Thyroid gland (tissue), 4 donors: Measurements from ENCODE around the gene TTC4. TPM values are rescaled to one million over a fixed set of nuclear protein-coding genes. Genes with fewer than 3 reads are reported as not detected.

Source experiments
- DNase-seq, 2 donors: peaks; one replicate each; pipeline ENCODE4 v3.0.0-alpha.2; 2019
- H3K27ac ChIP-seq, 3 donors: fragments of 200-600 bp; sonication (generic); 1 replicate in 2 of 3; 2 replicates in 1 of 3; pipeline ENCODE4 v1.5.1; 2016 to 2019; ENCODE audit warnings: mild to moderate bottlenecking in 1 of 3, moderate library complexity in 1 of 3
- H3K27me3 ChIP-seq: fragments of 200-600 bp; sonication (generic); one replicate; pipeline ENCODE4 v1.5.1; 2019
- H3K36me3 ChIP-seq, 2 donors: fragments of 200-600 bp; sonication (generic); one replicate each; pipeline ENCODE4 v1.5.1; 2016 to 2019
- H3K4me1 ChIP-seq, 2 donors: fragments of 200-600 bp; sonication (generic); one replicate each; pipeline ENCODE4 v1.5.1; 2017 to 2019
- H3K4me3 ChIP-seq, 3 donors: fragments of 200-600 bp; sonication (generic); replicated peaks in 1 of 3; 1 replicate in 2 of 3; 2 replicates in 1 of 3; pipeline ENCODE4 v1.5.1; 2016; ENCODE audit warnings: mild to moderate bottlenecking in 1 of 3
- H3K9me3 ChIP-seq: fragments of 200-600 bp; sonication (generic); one replicate; pipeline ENCODE4 v1.5.1; 2017
- POLR2A ChIP-seq, 2 donors: fragments of 450-650 bp; IDR thresholded peaks; one replicate each; pipeline ENCODE4 v1.6.1; 2017; ENCODE audit warnings: antibody characterized with exemption in 2 of 2, mild to moderate bottlenecking in 2 of 2, moderate library complexity in 1 of 2
- whole genome bisulfite sequencing, 2 donors: methylation state at CpG; one replicate each; pipeline ENCODE4 v1.1.5; 2017; 5-methylcytosine and 5-hydroxymethylcytosine counted together
- intact Hi-C: fragments of 100-400 bp; cut with DNase I; formaldehyde crosslinking; loops from one replicate; pipeline ENCODE4 v1.15.1; 2023
- total RNA-seq, 4 donors: library from RNA; depleted of rRNA; stranded (reverse); fragments of >200 nt; gene quantifications; one replicate each; pipeline ENCODE4 v1.2.3, GENCODE V29; 2016
- TF ChIP-seq, protein P1 (sequence below), 6 experiments: fragments of 200-600 bp in 3 of 6; fragments of 450-650 bp in 3 of 6; sonication (generic) in 3 of 6; IDR thresholded peaks; one replicate each; pipeline ENCODE4 v1.5.1; 2016 to 2019; ENCODE audit warnings: antibody characterized with exemption in 6 of 6, mild to moderate bottlenecking in 2 of 6, inconsistent platforms in 1 of 6, moderate library complexity in 1 of 6

Gene TTC4
- total RNA-seq, 4 donors from 2014 or later: 12.6 to 26.0 (median 21.8) TPM

DNA sequence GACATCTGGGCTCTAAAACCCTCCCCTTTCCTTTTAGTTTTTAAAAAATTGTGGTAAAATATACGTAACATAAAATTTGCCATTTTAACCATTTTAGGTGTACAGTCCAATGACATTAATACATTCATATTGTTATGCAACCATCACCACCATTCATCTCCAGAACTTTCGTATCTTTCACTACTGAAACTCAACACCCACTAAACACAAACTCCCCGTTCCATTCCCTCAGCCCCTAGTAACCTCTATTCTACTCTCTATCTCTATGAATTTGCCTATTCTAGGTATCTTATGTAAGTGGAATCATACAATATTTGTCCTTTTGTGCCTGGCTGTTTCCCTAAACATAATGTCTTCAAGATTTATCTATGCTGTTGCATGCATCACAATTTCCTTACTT lies 19.4 kb upstream of the TTC4 start:
- no peak for TF ChIP-seq POLR2A (IDR thresholded peaks at IDR 0.05)
- TF ChIP-seq, protein P1, sequence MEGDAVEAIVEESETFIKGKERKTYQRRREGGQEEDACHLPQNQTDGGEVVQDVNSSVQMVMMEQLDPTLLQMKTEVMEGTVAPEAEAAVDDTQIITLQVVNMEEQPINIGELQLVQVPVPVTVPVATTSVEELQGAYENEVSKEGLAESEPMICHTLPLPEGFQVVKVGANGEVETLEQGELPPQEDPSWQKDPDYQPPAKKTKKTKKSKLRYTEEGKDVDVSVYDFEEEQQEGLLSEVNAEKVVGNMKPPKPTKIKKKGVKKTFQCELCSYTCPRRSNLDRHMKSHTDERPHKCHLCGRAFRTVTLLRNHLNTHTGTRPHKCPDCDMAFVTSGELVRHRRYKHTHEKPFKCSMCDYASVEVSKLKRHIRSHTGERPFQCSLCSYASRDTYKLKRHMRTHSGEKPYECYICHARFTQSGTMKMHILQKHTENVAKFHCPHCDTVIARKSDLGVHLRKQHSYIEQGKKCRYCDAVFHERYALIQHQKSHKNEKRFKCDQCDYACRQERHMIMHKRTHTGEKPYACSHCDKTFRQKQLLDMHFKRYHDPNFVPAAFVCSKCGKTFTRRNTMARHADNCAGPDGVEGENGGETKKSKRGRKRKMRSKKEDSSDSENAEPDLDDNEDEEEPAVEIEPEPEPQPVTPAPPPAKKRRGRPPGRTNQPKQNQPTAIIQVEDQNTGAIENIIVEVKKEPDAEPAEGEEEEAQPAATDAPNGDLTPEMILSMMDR (IDR thresholded peaks at IDR 0.05): no peak
- Histone ChIP-seq H3K27me3 (no peaks in the 10 kb centered on the region), H3K4me3 (no peak overlapping the region), H3K9me3 (no peaks in the 10 kb centered on the region), H3K27ac (no peak overlapping the region), H3K36me3 (no peaks in the 10 kb centered on the region), H3K4me1 (no peaks in the 10 kb centered on the region)
- no peak for DNase-seq
- intact Hi-C loops: no loop called here
- WGBS, 2 donors: 82 to 89% methylated on average over 3 of the region's 3 CpGs

DNA sequence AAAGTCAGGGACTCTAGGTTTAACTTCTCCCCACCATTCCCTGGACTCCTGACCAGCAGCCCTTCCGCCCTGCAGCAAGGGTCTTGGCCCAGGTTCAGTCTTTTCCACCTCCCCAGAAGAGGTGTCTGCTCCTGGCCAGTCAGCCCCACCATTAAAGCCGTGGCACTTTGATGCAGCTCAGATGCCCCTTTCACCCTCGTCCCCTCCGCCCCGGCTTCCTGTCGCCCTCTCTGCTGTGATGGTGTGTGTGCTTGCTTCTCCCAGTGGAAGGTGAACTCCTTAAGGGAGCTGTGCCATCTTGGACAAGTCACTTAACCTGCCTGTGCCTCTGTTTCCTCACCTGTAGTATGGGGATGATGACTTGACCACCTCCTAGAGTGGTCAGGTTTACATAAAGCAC lies 17.8 kb upstream of the TTC4 start:
- Histone ChIP-seq H3K4me1 (no peaks in the 10 kb centered on the region), H3K9me3 (no peaks in the 10 kb centered on the region), H3K27me3 (no peaks in the 10 kb centered on the region), H3K4me3 (no peak overlapping the region), H3K27ac (no peak overlapping the region), H3K36me3 (no peaks in the 10 kb centered on the region)
- TF ChIP-seq, protein P1 (IDR thresholded peaks at IDR 0.05): no peak
- TF ChIP-seq POLR2A (IDR thresholded peaks at IDR 0.05): no peak
- DNase-seq: no peak
- intact Hi-C loops: no loop called here
- 85 to 89% methylated on average over 6 of the region's 6 CpGs for WGBS, 2 donors

DNA sequence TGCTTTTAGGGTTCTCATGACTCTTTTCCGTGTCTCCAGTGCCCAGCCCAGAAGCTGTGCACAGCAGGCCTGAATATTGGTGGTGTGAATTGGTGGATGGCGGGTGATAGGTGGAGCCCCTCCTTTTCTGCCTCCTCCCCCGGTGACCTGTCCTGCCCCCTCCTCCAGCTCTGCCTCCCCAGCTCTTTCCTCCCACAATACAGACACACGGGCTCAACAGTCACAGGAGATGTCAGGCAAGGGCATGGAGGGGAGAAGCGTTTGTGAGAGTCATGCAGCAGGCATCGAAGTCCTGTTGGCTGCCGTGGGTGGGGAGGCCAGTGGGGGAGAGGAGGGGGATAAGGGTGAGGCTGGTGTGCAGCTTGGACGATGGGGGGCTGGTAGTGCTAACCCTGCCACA lies 17.3 kb upstream of the TTC4 start:
- Histone ChIP-seq H3K9me3 (no peaks in the 10 kb centered on the region), H3K36me3 (peaks cover 0 to 3% of the 10 kb centered on the region in 2 donors), H3K4me1 (no peaks in the 10 kb centered on the region), H3K27ac (no peak overlapping the region), H3K27me3 (no peaks in the 10 kb centered on the region), H3K4me3 (no peak overlapping the region)
- TF ChIP-seq POLR2A (IDR thresholded peaks at IDR 0.05): no peak
- TF ChIP-seq, protein P1 (IDR thresholded peaks at IDR 0.05): no peak
- 68 to 69% methylated on average over 8 of the region's 8 CpGs for WGBS, 2 donors
- DNase-seq: no peak
- intact Hi-C loops: no loop called here

DNA sequence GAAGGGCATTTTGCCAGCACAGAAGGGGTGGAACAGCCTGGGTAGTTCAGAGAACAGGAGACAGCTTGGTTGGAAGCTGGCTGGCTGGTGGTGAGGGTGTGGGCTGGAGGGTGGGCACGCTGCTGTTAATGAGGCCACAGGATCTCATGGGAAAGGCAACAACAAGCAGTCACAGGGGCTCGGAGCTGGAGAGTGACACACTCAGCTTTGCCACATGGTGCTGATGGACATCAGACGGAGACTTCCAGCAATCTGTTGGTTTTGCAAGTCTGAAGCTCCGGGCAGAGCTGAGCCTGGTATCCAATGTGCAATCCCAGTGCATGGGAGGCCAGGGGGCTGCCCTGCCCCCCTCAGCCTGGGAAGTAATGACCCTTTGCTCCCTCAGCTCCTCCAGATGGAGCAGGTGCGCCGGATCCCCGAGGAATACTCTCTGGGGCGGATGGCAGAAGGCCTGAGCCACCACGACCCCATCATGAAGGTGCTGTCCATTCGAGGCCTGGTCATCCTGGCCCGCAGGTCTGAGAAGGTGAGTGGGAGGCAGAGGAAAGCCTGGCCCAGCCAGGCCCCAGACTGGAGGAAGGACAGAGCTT lies 15.6 kb upstream of the TTC4 start:
- intact Hi-C loops: no loop called here
- no peak for TF ChIP-seq POLR2A (IDR thresholded peaks at IDR 0.05)
- TF ChIP-seq, protein P1 (IDR thresholded peaks at IDR 0.05): no peak
- Histone ChIP-seq H3K4me3 (no peak overlapping the region), H3K9me3 (no peaks in the 10 kb centered on the region), H3K36me3 (peaks cover 0 to 4% of the 10 kb centered on the region in 2 donors), H3K27ac (no peak overlapping the region), H3K4me1 (no peaks in the 10 kb centered on the region), H3K27me3 (no peaks in the 10 kb centered on the region)
- DNase-seq: no peak
- WGBS, 2 donors: 92% methylated on average over 6 to 7 of the region's 11 CpGs

DNA sequence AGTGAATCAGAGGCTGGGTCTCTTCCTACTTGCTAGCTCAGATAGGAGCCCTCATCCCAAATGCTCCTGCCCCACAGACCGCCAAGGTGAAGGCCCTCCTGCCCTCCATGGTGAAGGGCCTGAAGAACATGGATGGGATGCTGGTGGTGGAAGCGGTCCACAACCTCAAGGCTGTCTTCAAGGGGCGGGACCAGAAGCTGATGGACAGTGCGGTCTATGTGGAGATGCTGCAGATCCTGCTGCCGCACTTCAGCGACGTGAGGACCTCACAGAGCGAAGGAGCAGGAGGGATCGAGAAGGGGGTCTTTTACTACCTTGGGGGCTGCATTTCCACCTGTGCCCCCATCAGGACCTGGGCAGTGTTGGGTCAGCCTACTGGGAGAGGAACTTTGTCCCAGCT lies 14.6 kb upstream of the TTC4 start:
- no peak overlapping the region for H3K27ac ChIP-seq
- TF ChIP-seq, protein P1 (IDR thresholded peaks at IDR 0.05): no peak
- TF ChIP-seq POLR2A (IDR thresholded peaks at IDR 0.05): no peak
- peaks cover 0 to 4% of the 10 kb centered on the region in 2 donors for H3K36me3 ChIP-seq
- DNase-seq: no peak
- no peaks in the 10 kb centered on the region for H3K27me3 ChIP-seq
- H3K9me3 ChIP-seq: no peaks in the 10 kb centered on the region
- WGBS, 2 donors: 96% methylated on average over 9 of the region's 9 CpGs
- no peak overlapping the region for H3K4me3 ChIP-seq
- no peaks in the 10 kb centered on the region for H3K4me1 ChIP-seq
- intact Hi-C loops: no loop called here
